ENCODE measurements around the gene RAMP1. TPM values are rescaled to one million over a fixed set of nuclear protein-coding genes. Genes with fewer than 3 reads are reported as not detected.
A peak's percentile ranks its signal among the peaks of the same experiment; 100 is the strongest.
"Not testable (repeated sequence)": the region's sequence is repeated elsewhere in the genome, so short reads cannot be mapped to it uniquely, and the experiment has no call there.

RAMP1 gene
- polyA plus RNA-seq, 1 donor, result 76.1 TPM

DNA sequence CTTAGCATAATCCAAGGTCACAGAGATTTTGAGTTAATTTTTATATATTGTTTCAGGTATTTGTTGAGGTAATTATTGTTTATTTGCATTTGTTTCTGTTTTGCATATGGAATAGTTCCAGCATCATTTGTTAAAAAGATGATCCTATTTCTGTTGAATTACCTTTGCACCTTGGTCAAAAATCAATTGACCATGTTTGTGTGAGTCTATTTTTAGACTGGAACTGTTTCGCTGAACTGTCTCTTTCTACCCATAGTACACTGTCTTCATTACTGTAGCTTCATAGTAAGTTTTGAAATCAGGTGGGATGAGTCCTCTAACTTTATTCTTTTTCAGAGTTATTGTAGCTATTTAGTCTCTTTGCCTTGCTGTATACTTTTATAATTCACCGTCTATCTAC, 28.9 kb upstream of the RAMP1 start:
- no peak overlapping the region for H3K27ac ChIP-seq (ENCODE audit: low read length)
- H3K4me3 ChIP-seq (ENCODE audit: low read length), result no peak overlapping the region
- no peak for DNase-seq
- H3K4me1 ChIP-seq (ENCODE audit: control insufficient read depth, insufficient read depth, low read length), result no peaks in the 10 kb centered on the region
- no peaks in the 10 kb centered on the region for H3K27me3 ChIP-seq (ENCODE audit: control insufficient read depth, insufficient read depth, low read length)
- no peaks in the 10 kb centered on the region for H3K9me3 ChIP-seq (ENCODE audit: control insufficient read depth, low read depth, low read length)
- H3K36me3 ChIP-seq (ENCODE audit: control insufficient read depth, insufficient read depth, low read length), result no peaks in the 10 kb centered on the region
- WGBS (ENCODE audit: insufficient coverage, low lambda C conversion rate), result 71% methylated on average over 1 of the region's 2 CpGs

DNA sequence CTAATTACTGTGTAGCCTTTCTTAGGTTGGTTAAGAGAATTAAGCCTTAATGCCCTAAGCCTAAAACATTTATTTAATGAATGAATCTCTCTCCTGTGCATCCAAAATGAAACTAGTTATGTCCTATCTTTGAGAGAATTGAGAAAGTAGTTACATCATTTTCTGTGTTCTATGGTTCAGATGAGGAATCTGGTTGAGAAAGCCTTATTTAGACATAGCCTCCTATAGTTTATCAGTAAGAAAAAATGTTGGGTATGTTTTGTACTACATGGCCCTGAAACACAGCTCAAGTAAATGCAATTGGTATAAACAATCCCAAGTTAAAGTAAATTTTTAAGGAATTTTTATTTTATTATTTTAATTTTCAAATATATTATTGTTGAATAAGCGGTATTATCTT, 25.9 kb upstream of the RAMP1 start:
- no peak overlapping the region for H3K4me3 ChIP-seq (ENCODE audit: low read length)
- no peak for DNase-seq
- H3K36me3 ChIP-seq (ENCODE audit: control insufficient read depth, insufficient read depth, low read length), result no peaks in the 10 kb centered on the region
- no peak overlapping the region for H3K27ac ChIP-seq (ENCODE audit: low read length)
- WGBS (ENCODE audit: insufficient coverage, low lambda C conversion rate), result 100% methylated on average over 1 of the region's 1 CpG
- no peaks in the 10 kb centered on the region for H3K4me1 ChIP-seq (ENCODE audit: control insufficient read depth, insufficient read depth, low read length)
- H3K27me3 ChIP-seq (ENCODE audit: control insufficient read depth, insufficient read depth, low read length), result no peaks in the 10 kb centered on the region
- H3K9me3 ChIP-seq (ENCODE audit: control insufficient read depth, low read depth, low read length), result no peaks in the 10 kb centered on the region

DNA sequence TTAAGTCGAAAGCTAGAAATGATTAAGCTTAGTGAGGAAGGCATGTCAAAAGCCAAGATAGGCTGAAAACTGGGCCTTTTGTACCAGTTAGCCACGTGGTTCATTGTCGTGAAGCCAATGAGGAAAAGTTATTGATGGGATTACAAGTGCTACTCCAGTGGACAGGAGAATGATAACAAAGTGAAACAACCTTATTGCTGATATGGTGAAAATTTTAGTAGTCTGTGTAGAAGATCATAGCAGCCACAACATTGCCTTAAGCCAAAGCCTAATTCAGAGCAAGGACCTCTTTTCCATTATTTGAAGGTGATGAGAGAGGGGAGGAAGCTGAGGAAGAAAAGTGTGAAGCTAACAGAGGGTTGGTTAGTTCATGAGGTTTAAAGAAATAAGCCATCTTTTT, 24.1 kb upstream of the RAMP1 start:
- Histone ChIP-seq H3K4me1 (ENCODE audit: control insufficient read depth, insufficient read depth, low read length) (no peaks in the 10 kb centered on the region), H3K9me3 (ENCODE audit: control insufficient read depth, low read depth, low read length) (no peaks in the 10 kb centered on the region), H3K27ac (ENCODE audit: low read length) (no peak overlapping the region), H3K4me3 (ENCODE audit: low read length) (no peak overlapping the region), H3K27me3 (ENCODE audit: control insufficient read depth, insufficient read depth, low read length) (no peaks in the 10 kb centered on the region), H3K36me3 (ENCODE audit: control insufficient read depth, insufficient read depth, low read length) (no peaks in the 10 kb centered on the region)
- DNase-seq, result no peak
- WGBS (ENCODE audit: insufficient coverage, low lambda C conversion rate), result 0% methylated on average over 1 of the region's 3 CpGs

DNA sequence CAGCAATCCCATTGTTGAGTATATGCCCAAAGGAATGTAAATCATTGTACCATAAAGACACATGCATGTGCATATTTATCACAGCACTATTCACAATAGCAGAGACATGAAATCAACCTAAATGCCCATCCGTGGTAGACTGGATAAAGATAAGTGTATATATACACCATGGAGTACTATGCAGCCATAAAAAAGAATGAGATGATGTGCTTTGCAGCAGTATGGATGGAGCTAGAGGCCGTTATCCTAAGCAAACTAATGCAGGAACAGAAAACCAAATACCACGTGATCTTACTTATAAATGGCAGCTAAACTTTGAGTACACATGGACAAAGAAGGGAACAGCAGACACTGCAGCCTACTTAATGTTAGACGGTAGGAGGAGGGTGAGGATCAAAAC, 18.4 kb upstream of the RAMP1 start:
- H3K36me3 ChIP-seq (ENCODE audit: control insufficient read depth, insufficient read depth, low read length), result no peaks in the 10 kb centered on the region
- no peaks in the 10 kb centered on the region for H3K27me3 ChIP-seq (ENCODE audit: control insufficient read depth, insufficient read depth, low read length)
- no peak overlapping the region for H3K4me3 ChIP-seq (ENCODE audit: low read length)
- no peaks in the 10 kb centered on the region for H3K4me1 ChIP-seq (ENCODE audit: control insufficient read depth, insufficient read depth, low read length)
- no peak overlapping the region for H3K27ac ChIP-seq (ENCODE audit: low read length)
- no peaks in the 10 kb centered on the region for H3K9me3 ChIP-seq (ENCODE audit: control insufficient read depth, low read depth, low read length)
- no peak for DNase-seq
- 71% methylated on average over 1 of the region's 4 CpGs for WGBS (ENCODE audit: insufficient coverage, low lambda C conversion rate)

DNA sequence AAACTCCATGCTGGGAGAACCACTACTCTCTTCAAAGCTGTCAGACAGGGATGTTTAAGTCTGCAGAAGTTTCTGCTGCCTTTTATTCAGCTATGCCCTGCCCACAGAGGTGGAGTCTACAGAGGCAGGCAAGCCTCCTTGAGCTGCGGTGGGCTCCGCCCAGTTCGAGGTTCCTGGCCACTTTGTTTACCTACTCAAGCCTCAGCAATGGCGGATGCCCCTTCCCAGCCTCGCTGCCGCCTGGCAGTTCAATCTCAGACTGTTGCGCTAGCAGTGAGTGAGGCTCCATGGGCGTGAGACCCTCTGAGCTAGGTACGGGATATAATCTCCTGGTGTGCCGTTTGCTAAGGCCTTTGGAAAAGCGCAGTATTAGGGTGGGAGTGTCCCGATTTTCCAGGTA, 10.5 kb upstream of the RAMP1 start:
- not testable (repeated sequence) for H3K27ac ChIP-seq (ENCODE audit: low read length); H3K9me3 ChIP-seq (ENCODE audit: control insufficient read depth, low read depth, low read length); H3K36me3 ChIP-seq (ENCODE audit: control insufficient read depth, insufficient read depth, low read length); H3K27me3 ChIP-seq (ENCODE audit: control insufficient read depth, insufficient read depth, low read length); DNase-seq; H3K4me1 ChIP-seq (ENCODE audit: control insufficient read depth, insufficient read depth, low read length); H3K4me3 ChIP-seq (ENCODE audit: low read length)
- no CpG with 5 or more reads among the region's 12 CpGs for WGBS (ENCODE audit: insufficient coverage, low lambda C conversion rate)

DNA sequence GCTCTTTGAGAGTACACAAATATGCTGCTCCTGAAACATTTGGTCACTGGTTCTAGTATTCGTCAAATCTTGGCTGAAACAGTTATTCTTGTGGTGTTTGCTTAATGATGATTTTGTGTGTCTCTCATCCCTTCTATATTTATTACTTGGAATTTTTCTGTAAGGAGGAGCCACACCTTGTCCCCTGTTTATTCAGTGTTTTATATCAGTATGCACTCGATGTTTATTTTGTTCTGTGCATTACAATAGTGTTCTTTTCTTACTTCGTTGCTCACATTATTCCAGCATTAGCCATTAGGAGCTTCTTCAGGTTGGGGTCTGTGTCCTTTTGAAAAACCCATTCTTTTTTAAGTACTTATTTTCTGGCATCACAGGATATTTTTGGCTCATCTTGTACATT, 5.1 kb upstream of the RAMP1 start:
- Histone ChIP-seq H3K4me3 (ENCODE audit: low read length) (no peak overlapping the region), H3K27ac (ENCODE audit: low read length) (no peak overlapping the region), H3K4me1 (ENCODE audit: control insufficient read depth, insufficient read depth, low read length) (peaks cover 7% of the 10 kb centered on the region), H3K36me3 (ENCODE audit: control insufficient read depth, insufficient read depth, low read length) (no peaks in the 10 kb centered on the region), H3K9me3 (ENCODE audit: control insufficient read depth, low read depth, low read length) (no peaks in the 10 kb centered on the region), H3K27me3 (ENCODE audit: control insufficient read depth, insufficient read depth, low read length) (peaks cover 3% of the 10 kb centered on the region)
- DNase-seq, result no peak
- 83% methylated on average over 1 of the region's 3 CpGs for whole genome bisulfite sequencing (ENCODE audit: insufficient coverage, low lambda C conversion rate)

DNA sequence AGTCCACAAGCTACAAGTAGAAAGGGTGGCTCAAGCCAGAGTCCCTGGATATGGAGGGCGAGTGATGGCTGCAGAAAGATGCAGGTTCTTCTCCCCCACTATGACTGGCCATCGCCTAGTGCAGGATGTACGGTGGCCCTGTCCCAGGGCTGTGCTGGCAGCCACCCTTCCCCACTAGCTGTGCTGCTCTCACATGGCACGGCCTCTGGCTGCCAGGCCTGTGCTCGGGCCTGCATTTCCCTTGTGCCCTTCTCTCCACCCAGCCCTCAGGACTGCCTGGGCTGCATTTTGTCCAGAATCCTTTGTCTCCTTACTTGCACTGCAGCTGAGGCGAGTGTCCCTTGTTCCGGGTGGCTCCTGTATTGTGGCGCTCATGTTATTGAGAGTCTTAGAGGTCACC, 1.6 kb upstream of the RAMP1 start:
- H3K27ac ChIP-seq (ENCODE audit: low read length), result no peak overlapping the region
- no peak for DNase-seq
- no peaks in the 10 kb centered on the region for H3K9me3 ChIP-seq (ENCODE audit: control insufficient read depth, low read depth, low read length)
- H3K4me1 ChIP-seq (ENCODE audit: control insufficient read depth, insufficient read depth, low read length), result peaks cover 18% of the 10 kb centered on the region
- peaks cover 3% of the 10 kb centered on the region for H3K27me3 ChIP-seq (ENCODE audit: control insufficient read depth, insufficient read depth, low read length)
- no peaks in the 10 kb centered on the region for H3K36me3 ChIP-seq (ENCODE audit: control insufficient read depth, insufficient read depth, low read length)
- no peak overlapping the region for H3K4me3 ChIP-seq (ENCODE audit: low read length)
- no CpG with 5 or more reads among the region's 8 CpGs for WGBS (ENCODE audit: insufficient coverage, low lambda C conversion rate)

DNA sequence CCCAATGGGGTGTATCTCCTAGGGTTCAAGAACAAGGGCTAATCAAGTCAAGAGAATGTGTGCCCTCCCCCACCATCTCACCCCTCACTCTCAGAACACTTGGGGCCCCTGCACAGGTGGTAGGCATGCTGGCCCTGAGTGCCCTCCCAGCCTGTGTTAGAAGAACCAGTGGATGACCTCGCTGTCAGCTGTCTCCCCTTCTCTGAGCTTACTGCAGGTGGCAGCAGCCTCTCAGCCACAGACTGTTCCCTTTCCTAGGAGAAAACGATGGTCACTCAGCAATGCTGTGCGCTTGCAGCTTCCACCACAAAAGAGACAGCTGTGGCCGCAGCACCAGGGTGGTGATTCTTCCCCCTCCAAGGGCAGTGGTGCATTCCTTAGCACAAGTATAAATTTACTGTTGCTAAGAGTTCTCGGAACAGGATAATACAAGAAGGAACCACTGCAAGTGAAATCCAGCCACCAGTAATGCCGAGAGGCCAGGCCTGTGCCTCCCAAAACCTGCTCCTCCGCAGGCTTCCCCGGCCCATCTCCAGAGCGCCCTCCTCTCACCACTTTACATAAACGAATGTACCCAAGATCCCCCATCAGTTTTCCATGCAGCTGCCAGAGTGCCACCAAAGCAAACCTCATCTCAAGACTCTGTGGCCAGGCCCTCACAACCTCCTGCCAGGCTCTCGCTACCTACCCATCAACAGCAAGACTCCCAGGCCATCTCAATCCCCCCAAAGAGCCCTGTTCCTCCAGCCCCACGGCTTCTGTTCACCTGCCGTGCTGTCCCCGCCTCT, 935 bp upstream of the RAMP1 start:
- Histone ChIP-seq H3K9me3 (ENCODE audit: control insufficient read depth, low read depth, low read length) (no peaks in the 10 kb centered on the region), H3K27ac (ENCODE audit: low read length) (peak overlapping the region; percentile 62)
- DNase-seq, result peak; percentile 75 to 82

DNA sequence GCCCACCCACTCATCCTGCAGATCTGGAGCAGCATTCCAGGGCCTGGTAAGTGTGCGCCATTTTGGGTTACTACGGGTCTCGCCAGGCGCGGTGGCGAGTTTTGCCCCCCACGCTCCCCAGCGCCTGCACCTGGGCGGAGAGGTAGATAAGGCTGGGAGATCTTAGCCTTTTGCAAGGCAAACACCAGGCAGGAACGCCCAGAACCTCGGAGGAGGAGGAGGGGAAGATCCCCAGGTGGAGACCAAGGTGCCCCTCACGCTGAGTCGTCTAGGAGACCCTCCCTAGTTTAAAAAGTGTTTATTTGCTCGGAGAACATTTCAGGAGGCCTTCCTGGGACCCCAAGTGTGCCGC, 365 bp upstream of the RAMP1 start:
- peak in 1 of 2 donors; percentile 63 for DNase-seq
- WGBS (ENCODE audit: insufficient coverage, low lambda C conversion rate), result no CpG with 5 or more reads among the region's 15 CpGs
- Histone ChIP-seq H3K9me3 (ENCODE audit: control insufficient read depth, low read depth, low read length) (no peaks in the 10 kb centered on the region), H3K4me3 (ENCODE audit: low read length) (peak overlapping the region; percentile 47), H3K27ac (ENCODE audit: low read length) (peak overlapping the region; percentile 62), H3K36me3 (ENCODE audit: control insufficient read depth, insufficient read depth, low read length) (no peaks in the 10 kb centered on the region), H3K4me1 (ENCODE audit: control insufficient read depth, insufficient read depth, low read length) (peaks cover 30% of the 10 kb centered on the region), H3K27me3 (ENCODE audit: control insufficient read depth, insufficient read depth, low read length) (peaks cover 3% of the 10 kb centered on the region)

More for the DNA sequence above, 935 bp upstream of the RAMP1 start:
- Histone ChIP-seq H3K27me3 (ENCODE audit: control insufficient read depth, insufficient read depth, low read length) (peaks cover 3% of the 10 kb centered on the region), H3K36me3 (ENCODE audit: control insufficient read depth, insufficient read depth, low read length) (no peaks in the 10 kb centered on the region), H3K4me3 (ENCODE audit: low read length) (peak overlapping the region; percentile 47), H3K4me1 (ENCODE audit: control insufficient read depth, insufficient read depth, low read length) (peaks cover 25% of the 10 kb centered on the region)
- WGBS (ENCODE audit: insufficient coverage, low lambda C conversion rate), result no CpG with 5 or more reads among the region's 14 CpGs

DNA sequence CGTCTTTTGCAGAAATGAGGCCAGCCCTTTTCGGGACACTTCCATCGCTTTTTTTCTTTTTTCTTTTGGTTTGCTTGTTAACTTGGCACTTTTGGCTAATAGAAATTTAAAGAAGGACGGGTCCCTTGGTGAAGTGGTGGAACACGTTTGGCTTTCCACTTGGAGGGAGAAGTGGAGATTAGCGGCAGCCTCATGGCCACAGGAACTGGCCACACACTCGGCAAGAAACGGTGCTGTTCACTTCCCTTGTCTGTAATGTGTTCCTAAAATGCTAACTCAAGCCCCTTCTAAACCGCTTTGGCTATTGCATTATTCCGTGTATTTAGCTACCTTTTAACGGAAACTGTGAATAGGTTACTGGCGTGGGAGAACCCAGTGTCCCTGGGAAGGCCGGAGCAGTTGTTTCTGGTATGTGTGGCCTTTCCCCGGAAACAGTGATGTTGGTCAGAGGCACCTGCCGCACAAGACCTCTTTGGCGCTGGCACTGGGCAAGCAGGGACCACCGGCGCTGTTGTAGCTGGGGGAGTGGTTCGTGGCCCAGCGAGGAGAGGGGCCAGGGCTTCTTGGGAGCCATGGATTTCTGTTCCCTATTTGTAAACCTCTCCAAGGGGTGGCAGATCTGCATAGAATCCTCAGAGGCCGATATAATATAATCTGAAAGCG, 981 bp downstream of the RAMP1 start:
- H3K27ac ChIP-seq (ENCODE audit: low read length), result peak overlapping the region; percentile 91
- peak overlapping the region; percentile 49 for H3K4me3 ChIP-seq (ENCODE audit: low read length)
- peak in 1 of 2 donors; percentile 60 for DNase-seq
- WGBS (ENCODE audit: insufficient coverage, low lambda C conversion rate), result 20% methylated on average over 3 of the region's 22 CpGs
- peaks cover 3% of the 10 kb centered on the region for H3K27me3 ChIP-seq (ENCODE audit: control insufficient read depth, insufficient read depth, low read length)
- peaks cover 43% of the 10 kb centered on the region for H3K4me1 ChIP-seq (ENCODE audit: control insufficient read depth, insufficient read depth, low read length)
- no peaks in the 10 kb centered on the region for H3K36me3 ChIP-seq (ENCODE audit: control insufficient read depth, insufficient read depth, low read length)
- no peaks in the 10 kb centered on the region for H3K9me3 ChIP-seq (ENCODE audit: control insufficient read depth, low read depth, low read length)
